Fibroblast of mammary gland (primary cell): ENCODE data around the gene CEACAM18.

Source experiments
- DNase-seq: peaks from one replicate; pipeline ENCODE4 v3.0.0-alpha.2; 2010; ENCODE audit warnings: low read depth
- H3K4me3 ChIP-seq: 2 replicates; pipeline ENCODE4 v1.5.1; 2011; ENCODE audit warnings: low read depth, mild to moderate bottlenecking, low read length, moderate library complexity; ENCODE audit not compliant: control insufficient read depth
- CTCF ChIP-seq: conservative IDR thresholded peaks from 2 replicates; pipeline ENCODE4 v1.5.1; 2011; ENCODE audit warnings: low read depth, low read length, inconsistent platforms; ENCODE audit not compliant: control insufficient read depth, insufficient read depth

Gene CEACAM18

GRCh38 chr19:51456541-51457290, 21.6 kb upstream of the CEACAM18 start:
- TF ChIP-seq CTCF = no peak
- no peak overlapping the region for H3K4me3 ChIP-seq
- no peak for DNase-seq

DNA sequence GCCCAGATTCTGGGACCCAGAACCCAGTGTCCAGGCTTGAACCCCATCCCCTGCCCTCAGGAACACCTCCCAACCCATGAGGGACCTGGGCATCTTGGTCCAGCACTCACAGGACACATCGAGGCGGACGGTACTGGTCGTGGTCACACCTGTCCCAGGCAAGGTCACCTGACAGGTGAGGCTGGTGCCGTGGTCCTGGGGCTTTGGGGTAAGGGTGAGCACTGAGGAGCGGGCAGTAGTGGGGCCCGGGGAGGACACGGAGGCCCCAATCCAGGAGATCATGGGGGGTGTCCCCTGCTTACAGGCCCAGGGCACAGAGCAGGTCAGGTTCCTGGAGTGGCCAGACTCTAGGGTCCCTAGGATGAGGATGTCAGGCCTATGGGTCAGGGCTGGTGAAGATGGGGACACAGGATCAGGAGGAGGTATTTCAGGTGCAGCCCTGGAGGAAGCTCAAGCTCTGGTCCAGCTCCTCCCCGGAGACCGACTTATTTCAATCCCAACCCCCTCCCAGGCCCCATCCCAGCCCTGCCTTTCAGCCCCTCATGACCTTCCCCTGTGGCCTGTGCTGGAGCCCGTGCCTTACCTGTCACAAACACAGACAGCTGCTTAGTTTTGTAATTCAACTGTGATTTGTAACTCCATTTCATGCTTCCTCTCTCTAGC, 20.9 kb upstream of the CEACAM18 start:
- H3K4me3 ChIP-seq = no peak overlapping the region
- TF ChIP-seq CTCF = no peak
- no peak for DNase-seq

DNA sequence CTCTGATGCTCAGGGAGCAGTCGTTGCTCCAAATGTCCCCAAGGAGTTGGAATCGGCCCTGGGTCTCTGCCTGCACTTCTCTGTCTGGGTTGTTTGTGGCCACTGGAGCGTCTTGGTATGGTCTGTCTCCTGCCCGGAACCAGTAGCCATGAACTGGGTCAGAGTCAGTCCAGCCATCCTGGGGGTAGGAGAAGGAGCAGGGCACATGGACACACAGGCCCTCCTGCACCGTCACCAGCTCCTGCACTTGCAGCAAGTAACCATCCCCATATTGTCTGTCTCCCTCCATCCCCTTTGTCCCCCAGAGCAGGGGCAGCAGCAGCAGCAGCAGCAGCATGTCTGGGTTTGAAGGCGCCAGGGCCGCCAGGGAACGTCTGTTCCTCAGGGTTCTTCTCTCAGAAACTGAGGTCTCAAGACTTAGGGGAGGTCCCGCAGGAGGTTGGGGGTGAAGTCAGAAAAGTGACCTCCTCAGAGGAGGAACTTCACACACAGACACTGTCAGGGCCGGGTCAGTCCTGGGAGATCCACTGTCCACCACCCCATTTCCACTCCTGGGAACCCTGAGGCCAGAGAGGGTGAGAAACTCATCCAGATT, 20.2 kb upstream of the CEACAM18 start, which contains the start of gene SIGLEC8:
SIGLEC8 (minus strand) TSS at position 404 of the 595 bp plus-strand sequence; CDS start at position 337, 67 bp downstream.
- no peak within 1 kb of the TSS for H3K4me3 ChIP-seq
- DNase-seq = no peak
- TF ChIP-seq CTCF = no peak

GRCh38 chr19:51458899-51459505, 19.3 kb upstream of the CEACAM18 start:
- no peak overlapping the region for H3K4me3 ChIP-seq
- no peak for DNase-seq
- TF ChIP-seq CTCF = no peak

- H3K4me3 ChIP-seq = no peak overlapping the region
- DNase-seq = peak; percentile 4
- TF ChIP-seq CTCF = no peak
These were observed 18.0 kb upstream of the CEACAM18 start for GRCh38 chr19:51460164-51460992.

DNA sequence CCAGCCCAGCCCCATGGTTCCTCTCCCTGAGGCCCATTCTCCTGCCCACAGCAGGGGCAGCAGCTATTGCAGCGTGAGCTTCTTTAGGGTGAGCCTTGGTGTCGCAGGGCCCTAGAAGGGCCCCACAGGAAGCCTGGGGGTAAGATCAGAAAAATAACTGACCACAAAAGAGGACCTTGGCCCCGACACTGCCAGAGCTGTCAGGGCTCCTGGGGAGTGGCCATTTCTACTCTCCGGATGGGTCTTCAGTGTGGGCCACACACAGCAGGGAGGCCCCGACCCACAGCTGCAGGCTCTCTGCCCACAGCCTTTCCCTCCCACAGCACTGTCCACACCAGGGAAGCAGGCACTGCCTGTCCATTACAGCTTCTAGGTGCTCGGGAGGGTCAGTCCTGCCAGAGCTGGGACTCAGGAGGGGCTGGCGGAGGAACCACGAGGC, 16.6 kb upstream of the CEACAM18 start:
- no peak for TF ChIP-seq CTCF
- H3K4me3 ChIP-seq = no peak overlapping the region
- DNase-seq = no peak
